GM21737 (cell line): ENCODE measurements around the gene CEACAM1.
"Not testable (repeated sequence)": the region's sequence is repeated elsewhere in the genome, so short reads cannot be mapped to it uniquely, and the experiment has no call there.

ENCODE experiments used
- ATAC-seq: cut with Tn5 transposase; IDR thresholded peaks from one replicate; pipeline ENCODE4 v1.9.1; 2021; ENCODE audit warnings: mild to moderate bottlenecking, moderate library complexity; ENCODE audit not compliant: unreplicated experiment

CEACAM1 gene

GRCh38 chr19:42477933-42478332, 50.3 kb downstream of the CEACAM1 start:
- ATAC-seq = no peak

GRCh38 chr19:42477117-42477516, 51.2 kb downstream of the CEACAM1 start:
- ATAC-seq = no peak

GRCh38 chr19:42475366-42475765, 52.9 kb downstream of the CEACAM1 start:
- no peak for ATAC-seq

- no peak for ATAC-seq
Observed at GRCh38 chr19:42474743-42475142, 53.5 kb downstream of the CEACAM1 start.

GRCh38 chr19:42473686-42474085, 54.6 kb downstream of the CEACAM1 start:
- ATAC-seq = no peak

- ATAC-seq = no peak
Observed at GRCh38 chr19:42472402-42473147, 55.7 kb downstream of the CEACAM1 start.

GRCh38 chr19:42471554-42472249, 56.6 kb downstream of the CEACAM1 start:
- no peak for ATAC-seq

GRCh38 chr19:42469311-42470235, 58.7 kb downstream of the CEACAM1 start:
- ATAC-seq = no peak

- ATAC-seq = no peak
Observed at GRCh38 chr19:42468273-42468796, 59.9 kb downstream of the CEACAM1 start.

- ATAC-seq = no peak
Observed at GRCh38 chr19:42467183-42467760, 61.0 kb downstream of the CEACAM1 start.

- ATAC-seq = no peak
Observed at GRCh38 chr19:42466521-42467182, 61.6 kb downstream of the CEACAM1 start.

GRCh38 chr19:42465827-42466280, 62.4 kb downstream of the CEACAM1 start:
- ATAC-seq = no peak

- no peak for ATAC-seq
Observed at GRCh38 chr19:42461700-42462324, 66.5 kb downstream of the CEACAM1 start.

GRCh38 chr19:42461231-42461630, 67.0 kb downstream of the CEACAM1 start:
- ATAC-seq = not testable (repeated sequence)

GRCh38 chr19:42459926-42460325, 68.4 kb downstream of the CEACAM1 start:
- ATAC-seq = no peak
